ENCODE data around the gene OPCML.

The OPCML gene

GRCh38 chr11:133555034-133555433, 22.7 kb upstream of the OPCML start:
- no peak for DNase-seq
- no peaks in the 10 kb centered on the region for H3K36me3 Mint-ChIP-seq (ENCODE audit: low read depth)
- no peak overlapping the region for H3K27ac Mint-ChIP-seq
- no peak overlapping the region for H3K4me3 Mint-ChIP-seq
- no peak for TF ChIP-seq CTCF (IDR thresholded peaks at IDR 0.05)
- peaks cover 11% of the 10 kb centered on the region for H3K27me3 Mint-ChIP-seq (ENCODE audit: low read depth, poor library complexity)
- H3K9me3 Mint-ChIP-seq, result no peaks in the 10 kb centered on the region
- peaks cover 5% of the 10 kb centered on the region for H3K4me1 Mint-ChIP-seq

GRCh38 chr11:133553885-133554740, 21.8 kb upstream of the OPCML start:
- DNase-seq, result no peak
- H3K9me3 Mint-ChIP-seq, result no peaks in the 10 kb centered on the region
- H3K4me3 Mint-ChIP-seq, result no peak overlapping the region
- no peak overlapping the region for H3K27ac Mint-ChIP-seq
- peaks cover 5% of the 10 kb centered on the region for H3K4me1 Mint-ChIP-seq
- H3K27me3 Mint-ChIP-seq (ENCODE audit: low read depth, poor library complexity), result peaks cover 11% of the 10 kb centered on the region
- TF ChIP-seq CTCF (IDR thresholded peaks at IDR 0.05), result no peak
- no peaks in the 10 kb centered on the region for H3K36me3 Mint-ChIP-seq (ENCODE audit: low read depth)

GRCh38 chr11:133552938-133553337, 20.6 kb upstream of the OPCML start:
- H3K4me3 Mint-ChIP-seq, result no peak overlapping the region
- no peak overlapping the region for H3K27ac Mint-ChIP-seq

GRCh38 chr11:133551064-133551463, 18.8 kb upstream of the OPCML start:
- H3K4me1 Mint-ChIP-seq, result peaks cover 12% of the 10 kb centered on the region
- peaks cover 11% of the 10 kb centered on the region for H3K27me3 Mint-ChIP-seq (ENCODE audit: low read depth, poor library complexity)
- no peaks in the 10 kb centered on the region for H3K36me3 Mint-ChIP-seq (ENCODE audit: low read depth)
- DNase-seq, result no peak
- no peak for TF ChIP-seq CTCF (IDR thresholded peaks at IDR 0.05)
- no peak overlapping the region for H3K27ac Mint-ChIP-seq
- H3K9me3 Mint-ChIP-seq, result no peaks in the 10 kb centered on the region
- no peak overlapping the region for H3K4me3 Mint-ChIP-seq

More at GRCh38 chr11:133552938-133553337, 20.6 kb upstream of the OPCML start:
- Mint-ChIP-seq H3K9me3 (no peaks in the 10 kb centered on the region), H3K36me3 (ENCODE audit: low read depth) (no peaks in the 10 kb centered on the region), H3K27me3 (ENCODE audit: low read depth, poor library complexity) (peaks cover 11% of the 10 kb centered on the region), H3K4me1 (peaks cover 6% of the 10 kb centered on the region)
- no peak for TF ChIP-seq CTCF (IDR thresholded peaks at IDR 0.05)
- DNase-seq, result no peak

GRCh38 chr11:133549826-133550225, 17.5 kb upstream of the OPCML start:
- DNase-seq, result no peak
- no peaks in the 10 kb centered on the region for H3K9me3 Mint-ChIP-seq
- no peak for TF ChIP-seq CTCF (IDR thresholded peaks at IDR 0.05)
- H3K4me3 Mint-ChIP-seq, result no peak overlapping the region
- H3K27ac Mint-ChIP-seq, result no peak overlapping the region
- no peaks in the 10 kb centered on the region for H3K36me3 Mint-ChIP-seq (ENCODE audit: low read depth)
- H3K4me1 Mint-ChIP-seq, result peaks cover 17% of the 10 kb centered on the region
- peaks cover 8% of the 10 kb centered on the region for H3K27me3 Mint-ChIP-seq (ENCODE audit: low read depth, poor library complexity)

- Mint-ChIP-seq H3K4me3 (no peak overlapping the region), H3K4me1 (peaks cover 20% of the 10 kb centered on the region), H3K27me3 (ENCODE audit: low read depth, poor library complexity) (peaks cover 5% of the 10 kb centered on the region), H3K36me3 (ENCODE audit: low read depth) (no peaks in the 10 kb centered on the region), H3K27ac (no peak overlapping the region), H3K9me3 (no peaks in the 10 kb centered on the region)
- no peak for TF ChIP-seq CTCF (IDR thresholded peaks at IDR 0.05)
- no peak for DNase-seq
Measured at GRCh38 chr11:133548641-133549040, 16.3 kb upstream of the OPCML start.

All from nephron progenitor cell (in vitro differentiated cells).